DOHH2 (cell line): Measurements from ENCODE around the gene CHMP4A.

Experiments used
- H3F3A ChIP-seq: fragments of 200-600 bp; sonication (generic), shearing (Covaris generic); 2 replicates; pipeline ENCODE4 v1.6.0; 2016; ENCODE audit warnings: antibody characterized with exemption, mild to moderate bottlenecking; ENCODE audit not compliant: control insufficient read depth, insufficient read depth
- H3K27ac ChIP-seq: fragments of 200-600 bp; sonication (generic); 2 replicates; pipeline ENCODE4 v1.5.1; 2014; ENCODE audit warnings: low read depth, mild to moderate bottlenecking, low read length, moderate library complexity
- H3K27me3 ChIP-seq: fragments of 200-600 bp; sonication (generic); 2 replicates; pipeline ENCODE4 v1.6.1; 2014; ENCODE audit warnings: mild to moderate bottlenecking, low read length, mixed read lengths; ENCODE audit not compliant: control insufficient read depth
- H3K36me3 ChIP-seq: fragments of 200-600 bp; sonication (generic); 2 replicates; pipeline ENCODE4 v1.6.1; 2014; ENCODE audit warnings: mild to moderate bottlenecking, low read length, moderate library complexity, mixed read lengths; ENCODE audit not compliant: control insufficient read depth
- H3K4me1 ChIP-seq: fragments of 200-600 bp; sonication (generic); 2 replicates; pipeline ENCODE4 v1.6.1; 2014; ENCODE audit warnings: mild to moderate bottlenecking, low read length, mixed read lengths; ENCODE audit not compliant: control insufficient read depth
- H3K4me2 ChIP-seq: fragments of 200-600 bp; sonication (generic); 2 replicates; pipeline ENCODE4 v1.6.0; 2014; ENCODE audit warnings: mild to moderate bottlenecking, low read length, moderate library complexity
- H3K4me3 ChIP-seq: fragments of 200-600 bp; sonication (generic); 2 replicates; pipeline ENCODE4 v1.5.1; 2014; ENCODE audit warnings: mild to moderate bottlenecking, low read length, mixed read lengths
- H3K79me2 ChIP-seq: fragments of 200-600 bp; sonication (generic); 2 replicates; pipeline ENCODE4 v1.6.1; 2014; ENCODE audit warnings: mild to moderate bottlenecking, low read length, mixed read lengths; ENCODE audit not compliant: control insufficient read depth
- H3K9me2 ChIP-seq: fragments of 200-600 bp; sonication (generic); replicated peaks from 2 replicates; pipeline ENCODE4 v1.6.1; 2014; ENCODE audit warnings: mild to moderate bottlenecking, low read length, mixed read lengths; ENCODE audit not compliant: control insufficient read depth
- H3K9me3 ChIP-seq: fragments of 200-600 bp; sonication (generic); 2 replicates; pipeline ENCODE4 v1.6.1; 2014; ENCODE audit warnings: antibody characterized with exemption, low read length, mixed read lengths; ENCODE audit not compliant: control insufficient read depth, insufficient read depth
- H4K20me1 ChIP-seq: fragments of 200-600 bp; sonication (generic); 2 replicates; pipeline ENCODE4 v1.6.0; 2014; ENCODE audit warnings: low read depth, mild to moderate bottlenecking, antibody characterized with exemption, low read length, moderate library complexity; ENCODE audit not compliant: control insufficient read depth, insufficient read depth
- EZH2phosphoT487 ChIP-seq: fragments of 200-600 bp; sonication (generic); IDR thresholded peaks from 2 replicates; pipeline ENCODE4 v1.6.1; 2017; ENCODE audit warnings: borderline replicate concordance, mild to moderate bottlenecking, antibody characterized with exemption, low read length, moderate library complexity, mixed read lengths
- TF ChIP-seq, protein P1 (sequence below): fragments of 200-600 bp; sonication (generic); IDR thresholded peaks from one replicate; pipeline ENCODE4 v1.5.1; 2014; ENCODE audit warnings: antibody characterized with exemption, mild to moderate bottlenecking, low read depth, low read length; ENCODE audit not compliant: poor library complexity, severe bottlenecking

The CHMP4A gene, protein sequence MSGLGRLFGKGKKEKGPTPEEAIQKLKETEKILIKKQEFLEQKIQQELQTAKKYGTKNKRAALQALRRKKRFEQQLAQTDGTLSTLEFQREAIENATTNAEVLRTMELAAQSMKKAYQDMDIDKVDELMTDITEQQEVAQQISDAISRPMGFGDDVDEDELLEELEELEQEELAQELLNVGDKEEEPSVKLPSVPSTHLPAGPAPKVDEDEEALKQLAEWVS

DNA sequence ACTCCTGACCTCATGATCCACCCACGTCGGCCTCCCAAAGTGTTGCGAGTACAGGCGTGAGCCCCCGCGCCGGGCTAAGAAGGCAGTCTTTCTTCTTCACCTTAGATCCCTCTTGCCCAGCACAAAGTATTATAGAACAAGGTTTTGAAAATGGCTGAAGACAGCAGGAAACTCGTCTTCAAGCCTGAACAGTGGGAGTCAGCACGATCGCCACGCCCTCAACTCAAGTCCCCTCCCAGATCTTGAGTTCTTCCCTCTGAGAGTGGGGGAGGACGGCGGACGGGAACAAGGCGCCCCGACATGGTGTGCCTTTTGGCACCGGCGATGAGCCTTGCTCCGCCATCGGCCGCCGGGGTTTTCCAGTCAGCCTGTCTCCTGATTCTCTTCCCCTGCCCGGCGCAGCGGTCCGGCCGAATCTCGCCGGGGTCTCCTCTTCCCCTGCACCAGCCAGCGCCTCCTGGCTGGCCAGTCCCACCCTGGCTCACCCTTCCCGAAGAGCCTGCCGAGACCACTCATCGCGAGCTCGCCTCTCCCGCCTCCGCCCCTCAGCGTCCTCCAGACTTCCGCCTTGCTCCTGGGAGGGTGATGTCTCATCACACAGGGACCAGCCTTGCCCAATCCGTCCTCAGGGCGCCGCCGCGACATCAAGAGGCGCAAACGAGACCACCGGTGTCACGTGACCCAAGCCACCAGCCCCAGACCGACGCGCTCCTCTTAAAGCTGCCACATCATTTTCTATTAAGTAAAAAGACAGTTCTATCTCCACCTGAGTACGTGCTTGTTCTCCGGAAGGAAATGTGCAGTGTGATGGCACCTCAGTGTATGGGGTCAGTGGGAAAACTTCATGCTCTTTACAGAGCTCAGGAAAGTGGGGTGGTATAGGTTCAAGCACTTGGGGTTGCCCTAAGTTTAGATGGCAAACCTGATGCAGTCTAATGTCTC, at the start of gene CHMP4A:
CHMP4A (minus strand) TSS at position 565 of the 942 bp plus-strand sequence; CDS start at position 516, 49 bp downstream.
- no peaks in the 10 kb centered on the region for H3K9me2 ChIP-seq
- H3K4me3 ChIP-seq: peak within 1 kb of the TSS; percentile 99
- no peaks in the 10 kb centered on the region for H3K9me3 ChIP-seq
- peak within 1 kb of the TSS; percentile 87 for H3K27ac ChIP-seq
- no peak for TF ChIP-seq EZH2phosphoT487
- TF ChIP-seq, protein P1, sequence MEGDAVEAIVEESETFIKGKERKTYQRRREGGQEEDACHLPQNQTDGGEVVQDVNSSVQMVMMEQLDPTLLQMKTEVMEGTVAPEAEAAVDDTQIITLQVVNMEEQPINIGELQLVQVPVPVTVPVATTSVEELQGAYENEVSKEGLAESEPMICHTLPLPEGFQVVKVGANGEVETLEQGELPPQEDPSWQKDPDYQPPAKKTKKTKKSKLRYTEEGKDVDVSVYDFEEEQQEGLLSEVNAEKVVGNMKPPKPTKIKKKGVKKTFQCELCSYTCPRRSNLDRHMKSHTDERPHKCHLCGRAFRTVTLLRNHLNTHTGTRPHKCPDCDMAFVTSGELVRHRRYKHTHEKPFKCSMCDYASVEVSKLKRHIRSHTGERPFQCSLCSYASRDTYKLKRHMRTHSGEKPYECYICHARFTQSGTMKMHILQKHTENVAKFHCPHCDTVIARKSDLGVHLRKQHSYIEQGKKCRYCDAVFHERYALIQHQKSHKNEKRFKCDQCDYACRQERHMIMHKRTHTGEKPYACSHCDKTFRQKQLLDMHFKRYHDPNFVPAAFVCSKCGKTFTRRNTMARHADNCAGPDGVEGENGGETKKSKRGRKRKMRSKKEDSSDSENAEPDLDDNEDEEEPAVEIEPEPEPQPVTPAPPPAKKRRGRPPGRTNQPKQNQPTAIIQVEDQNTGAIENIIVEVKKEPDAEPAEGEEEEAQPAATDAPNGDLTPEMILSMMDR: no peak
- no peaks in the 10 kb centered on the region for H3K27me3 ChIP-seq
- H3F3A ChIP-seq: peaks cover 25% of the 10 kb centered on the region
- H3K4me2 ChIP-seq: peak within 1 kb of the TSS; percentile 82
- H3K36me3 ChIP-seq: peaks cover 55% of the 10 kb centered on the region
- H3K4me1 ChIP-seq: peaks cover 31% of the 10 kb centered on the region
- H3K79me2 ChIP-seq: peaks cover 35% of the 10 kb centered on the region
- no peaks in the 10 kb centered on the region for H4K20me1 ChIP-seq

DNA sequence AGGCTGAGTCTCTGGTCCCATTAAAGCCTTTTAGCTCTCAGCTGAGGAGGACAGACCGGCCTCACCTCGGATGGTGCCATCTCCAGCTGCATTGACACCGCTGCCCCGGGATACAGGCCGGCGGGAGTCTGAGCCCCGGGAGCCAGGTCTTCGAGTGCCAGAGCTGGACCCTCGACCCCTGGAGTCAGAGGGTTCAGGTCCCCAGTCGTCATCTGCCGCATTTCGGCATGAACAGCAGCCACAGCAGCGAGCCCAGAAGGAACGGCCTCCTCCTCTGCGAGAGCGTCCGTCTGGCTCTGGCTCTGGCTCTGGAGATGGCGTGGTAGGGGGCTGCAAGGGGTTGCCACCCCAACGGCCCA, 48.7 kb upstream of the CHMP4A start:
- no peaks in the 10 kb centered on the region for H3K9me3 ChIP-seq

DNA sequence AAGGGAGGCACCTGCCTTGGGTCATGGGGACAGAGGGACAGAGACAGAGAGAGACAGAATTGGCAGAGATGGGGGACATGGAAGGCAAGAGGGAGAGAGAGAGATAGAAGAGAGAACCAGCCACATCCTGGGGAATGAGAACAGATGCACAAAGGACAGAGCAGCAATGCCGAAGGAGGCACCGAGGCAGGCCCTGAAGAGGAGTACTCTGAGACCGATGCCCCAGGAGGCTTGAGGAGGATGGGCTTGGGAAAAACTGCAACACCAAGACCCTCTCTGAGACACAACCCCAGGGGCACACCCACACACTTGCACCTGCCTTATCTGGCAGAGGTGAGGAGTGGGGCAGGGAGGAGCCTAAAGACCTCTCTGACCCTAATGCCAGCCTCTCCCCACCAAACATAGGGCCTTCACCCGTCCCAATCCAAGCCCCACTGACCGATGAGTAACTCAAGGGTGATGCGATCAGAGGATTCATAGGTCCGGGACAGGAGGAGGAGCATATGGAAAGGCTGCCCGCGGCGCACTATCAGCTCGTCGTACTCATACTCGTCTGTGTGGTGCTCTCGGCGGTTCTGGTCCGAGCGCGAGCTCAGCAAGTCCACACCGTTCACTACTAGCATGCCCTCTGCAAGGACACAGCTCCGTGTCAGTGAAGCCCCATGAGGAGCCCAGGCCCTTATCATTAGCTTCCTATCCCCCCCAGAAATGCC, 48.1 kb upstream of the CHMP4A start:
- Histone ChIP-seq H3K9me3 (no peaks in the 10 kb centered on the region), H3K36me3 (no peaks in the 10 kb centered on the region), H3K4me1 (no peaks in the 10 kb centered on the region), H3K27me3 (no peaks in the 10 kb centered on the region), H3K4me2 (no peak overlapping the region), H3K27ac (no peak overlapping the region), H3K4me3 (no peak overlapping the region), H3K79me2 (no peaks in the 10 kb centered on the region), H3F3A (peaks cover 3% of the 10 kb centered on the region; the same call in 1 of the 2 replicates), H3K9me2 (no peaks in the 10 kb centered on the region), H4K20me1 (no peaks in the 10 kb centered on the region)
- no peak for TF ChIP-seq EZH2phosphoT487
- TF ChIP-seq, protein P1: no peak

More for the DNA sequence above, 48.7 kb upstream of the CHMP4A start:
- Histone ChIP-seq H3K4me3 (no peak overlapping the region), H3K27ac (no peak overlapping the region), H3K4me1 (no peaks in the 10 kb centered on the region), H3K4me2 (no peak overlapping the region), H4K20me1 (no peaks in the 10 kb centered on the region), H3K9me2 (no peaks in the 10 kb centered on the region), H3K27me3 (no peaks in the 10 kb centered on the region), H3K36me3 (no peaks in the 10 kb centered on the region), H3K79me2 (no peaks in the 10 kb centered on the region), H3F3A (peaks cover 3% of the 10 kb centered on the region; the same call in 1 of the 2 replicates)
- TF ChIP-seq, protein P1: no peak
- TF ChIP-seq EZH2phosphoT487: no peak
